Measurements from ENCODE around the gene C1R.
A peak's percentile ranks its signal among the peaks of the same experiment; 100 is the strongest.
"Not testable (repeated sequence)": the region's sequence is repeated elsewhere in the genome, so short reads cannot be mapped to it uniquely, and the experiment has no call there.

The C1R gene

DNA sequence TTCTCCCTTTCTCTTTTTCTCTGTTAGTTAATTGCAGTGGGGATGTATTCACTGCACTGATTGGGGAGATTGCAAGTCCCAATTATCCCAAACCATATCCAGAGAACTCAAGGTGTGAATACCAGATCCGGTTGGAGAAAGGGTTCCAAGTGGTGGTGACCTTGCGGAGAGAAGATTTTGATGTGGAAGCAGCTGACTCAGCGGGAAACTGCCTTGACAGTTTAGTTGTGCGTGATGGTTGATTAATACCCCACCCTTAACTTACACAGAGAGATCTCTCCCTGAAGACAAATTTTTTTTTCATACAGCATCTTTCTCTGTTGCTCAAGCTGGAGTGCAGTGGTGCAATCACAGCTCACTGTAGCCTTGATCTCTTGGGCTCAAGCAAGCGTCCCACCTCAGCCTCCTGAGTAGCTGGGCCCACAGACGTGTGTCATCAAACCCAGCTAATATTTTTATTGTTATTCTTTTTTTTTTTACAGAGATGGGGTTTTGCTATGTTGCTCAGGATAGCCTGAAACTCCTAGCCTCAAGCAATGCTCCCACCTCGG, 27.1 kb downstream of the C1R start:
- no peak for DNase-seq

DNA sequence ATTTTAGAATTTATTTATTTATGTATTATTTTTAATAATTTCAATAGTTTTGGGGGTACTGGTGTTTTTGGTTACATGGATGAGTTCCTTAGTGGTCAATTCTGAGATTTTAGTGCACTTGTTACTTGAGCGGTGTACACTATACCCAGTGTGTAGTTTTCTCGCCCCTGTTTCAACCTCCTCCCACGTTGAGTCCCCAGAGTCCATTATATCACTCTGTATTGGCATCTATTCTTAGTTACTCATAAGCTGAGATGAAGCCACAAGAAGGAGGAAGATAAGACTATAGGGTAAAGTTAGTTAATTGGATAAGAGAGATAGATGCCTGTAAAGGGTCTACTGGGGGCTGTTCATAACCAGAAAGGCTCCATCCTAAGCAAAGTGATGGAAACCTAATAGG, 27.7 kb downstream of the C1R start:
- no peak for DNase-seq

DNA sequence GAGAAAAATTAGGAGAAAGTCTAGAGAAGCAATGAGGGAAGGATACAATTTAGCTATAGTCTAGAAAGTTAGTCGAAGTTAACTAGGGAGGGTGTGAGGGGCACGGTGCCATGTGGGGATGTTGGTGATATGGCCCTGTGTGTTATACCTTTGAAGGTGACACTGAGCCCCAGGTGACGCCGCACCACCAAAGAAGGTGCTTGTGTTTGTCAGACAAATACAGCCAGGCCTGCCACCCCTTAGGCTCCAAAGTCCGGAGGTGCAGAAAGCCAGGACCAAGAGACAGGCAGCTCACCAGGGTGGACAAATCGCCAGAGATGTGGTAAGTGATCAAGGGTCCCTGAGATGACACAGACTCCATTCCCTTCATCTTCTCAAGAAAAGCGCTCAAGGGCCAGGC, 30.6 kb downstream of the C1R start:
- no peak for DNase-seq

DNA sequence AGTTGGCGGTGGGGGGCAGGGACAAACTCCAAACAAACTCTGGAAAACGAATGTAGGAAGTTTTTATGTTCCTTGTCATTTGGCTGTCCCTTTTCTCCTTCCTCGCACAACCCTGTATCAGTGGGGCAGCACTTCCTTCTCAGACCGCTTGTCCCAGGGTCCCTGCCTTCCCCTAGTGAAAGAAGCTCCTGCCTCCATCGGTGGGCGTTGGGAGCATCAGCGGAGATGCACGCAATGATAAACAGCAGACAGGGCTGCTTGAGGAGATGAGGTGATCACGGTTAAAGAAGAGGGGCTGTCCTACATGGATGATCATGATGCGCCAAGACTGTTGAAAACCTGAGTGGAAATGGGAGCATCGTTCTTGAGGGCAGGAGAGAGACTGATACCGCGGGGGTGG, 31.1 kb downstream of the C1R start:
- no peak for DNase-seq

DNA sequence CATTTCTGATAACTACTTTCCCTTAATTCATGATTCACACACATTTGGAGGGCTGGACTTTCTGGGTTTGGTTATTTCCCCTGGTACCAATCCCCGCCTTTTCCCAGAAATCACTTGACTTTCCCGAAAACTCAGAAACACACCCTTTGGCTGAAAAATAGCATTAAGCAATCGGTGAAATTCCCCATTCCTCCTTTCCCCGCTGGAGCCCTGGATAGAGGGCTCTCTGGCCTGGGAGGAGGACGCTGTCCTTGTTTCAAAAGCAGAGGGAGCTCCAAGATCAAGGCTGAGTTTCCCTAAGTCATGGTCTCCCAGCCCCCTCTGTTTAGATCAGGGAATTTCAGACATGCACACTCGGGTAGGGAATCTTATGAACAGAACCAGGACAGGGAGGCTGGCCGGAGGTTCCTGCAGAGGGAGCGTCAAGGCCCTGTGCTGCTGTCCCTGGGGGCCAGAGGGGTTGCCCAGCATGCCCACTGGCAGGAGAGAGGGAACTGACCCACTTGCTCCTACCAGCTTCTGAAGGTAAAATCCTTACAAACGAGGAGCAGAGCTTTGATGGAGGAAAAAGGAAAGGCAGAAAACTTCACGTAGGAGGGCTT, 31.8 kb downstream of the C1R start, which contains the start of gene C1S:
TSS of gene C1S (plus strand) at position 366 of the 602 bp plus-strand sequence. CDS start 1,195 bp downstream, outside the sequence.
- DNase-seq, result no peak

DNA sequence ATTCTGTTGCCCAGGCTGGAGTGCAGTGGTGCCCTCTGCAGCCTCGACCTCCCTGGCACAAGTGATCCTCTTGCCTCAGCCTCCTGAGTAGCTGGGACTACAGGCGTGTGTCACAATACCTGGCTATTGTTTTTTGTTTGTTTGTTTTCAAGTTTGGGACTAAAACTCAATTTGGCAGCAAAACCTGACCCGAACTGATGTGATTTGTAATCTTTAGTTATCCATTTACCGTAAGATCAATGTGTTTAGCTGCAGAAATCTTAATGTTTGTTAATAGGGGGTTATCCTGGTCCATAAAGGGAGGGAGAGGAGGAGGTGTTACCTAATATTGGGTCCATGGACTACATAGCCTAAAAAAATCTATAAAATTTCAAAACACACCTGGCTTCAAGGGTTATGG, 32.5 kb downstream of the C1R start:
- no peak for DNase-seq

DNA sequence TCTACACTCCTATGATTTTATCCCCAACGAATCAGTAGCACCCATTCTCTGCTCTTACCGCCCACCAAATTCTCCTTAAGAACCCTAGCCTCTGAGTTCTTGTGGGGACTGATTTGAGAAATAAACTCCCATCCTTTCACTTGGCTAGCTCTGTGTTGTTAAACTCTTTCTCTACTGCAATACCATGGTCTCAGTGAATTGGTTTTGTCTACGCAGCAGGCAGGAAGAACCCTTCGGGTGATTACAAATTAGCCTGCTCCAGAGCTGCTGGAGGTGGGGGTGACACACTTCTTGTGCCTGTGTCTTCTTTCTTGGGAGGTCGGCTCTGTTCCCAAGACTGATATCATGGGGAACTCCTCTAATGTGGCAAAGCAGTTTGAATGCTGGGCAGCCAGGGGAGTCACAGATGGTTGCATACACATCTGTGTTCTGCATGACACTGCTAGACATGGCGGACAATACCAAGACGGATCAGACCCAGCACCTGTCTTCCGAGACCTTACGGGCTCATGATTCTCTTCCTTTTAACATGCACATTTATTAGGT, 33.3 kb downstream of the C1R start:
- DNase-seq, result no peak

DNA sequence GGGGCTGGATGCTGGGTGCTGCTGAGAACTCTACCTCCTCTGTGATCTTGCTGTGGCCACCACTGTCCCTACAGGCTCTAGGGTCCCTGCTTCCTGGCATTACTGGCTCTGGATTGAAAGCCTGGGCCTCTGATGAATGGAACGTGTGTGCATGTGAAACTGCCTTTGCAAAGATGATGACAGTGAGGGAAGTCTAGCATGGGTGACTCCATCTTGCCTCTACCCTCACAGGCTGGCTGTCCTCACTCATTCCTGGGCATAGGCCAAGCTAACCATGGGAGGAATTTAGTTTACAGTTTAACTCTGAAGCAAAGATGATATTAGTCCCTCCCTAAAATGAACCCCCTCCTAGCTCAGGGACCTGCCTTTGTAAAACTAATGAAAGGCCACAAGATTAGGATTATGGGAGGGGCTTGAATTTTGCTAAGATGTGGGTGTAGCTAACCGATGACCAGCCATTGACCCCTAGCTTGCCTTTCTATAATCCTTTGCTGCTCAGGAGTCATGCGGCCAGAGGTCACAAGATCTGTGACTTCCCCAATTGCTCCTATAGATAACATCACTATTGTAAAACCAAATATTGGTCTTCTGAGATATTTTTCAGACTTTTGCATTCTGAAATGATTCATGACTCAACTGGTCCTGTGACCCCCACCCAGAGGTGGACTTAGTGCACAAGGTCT, 33.9 kb downstream of the C1R start:
- DNase-seq, result no peak

DNA sequence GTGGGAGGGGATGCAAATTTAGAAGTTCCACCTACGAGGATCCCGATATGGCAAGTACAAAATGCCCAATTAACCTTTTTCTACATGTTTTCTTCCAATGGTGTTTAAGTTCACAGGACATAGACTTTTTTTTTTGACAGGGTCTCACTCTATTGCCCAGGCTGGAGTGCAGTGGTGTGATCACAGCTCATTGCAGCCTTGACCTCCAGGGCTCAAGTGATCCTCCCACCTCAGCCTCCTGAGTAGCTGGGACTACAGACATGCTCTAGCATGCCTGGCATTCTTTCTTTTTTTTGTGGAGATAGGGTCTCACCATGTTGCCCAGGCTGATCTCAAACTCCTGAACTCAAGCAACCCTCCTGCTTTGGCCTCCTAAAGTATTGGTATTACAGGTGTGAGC, 36.5 kb downstream of the C1R start:
- DNase-seq, result not testable (repeated sequence)

DNA sequence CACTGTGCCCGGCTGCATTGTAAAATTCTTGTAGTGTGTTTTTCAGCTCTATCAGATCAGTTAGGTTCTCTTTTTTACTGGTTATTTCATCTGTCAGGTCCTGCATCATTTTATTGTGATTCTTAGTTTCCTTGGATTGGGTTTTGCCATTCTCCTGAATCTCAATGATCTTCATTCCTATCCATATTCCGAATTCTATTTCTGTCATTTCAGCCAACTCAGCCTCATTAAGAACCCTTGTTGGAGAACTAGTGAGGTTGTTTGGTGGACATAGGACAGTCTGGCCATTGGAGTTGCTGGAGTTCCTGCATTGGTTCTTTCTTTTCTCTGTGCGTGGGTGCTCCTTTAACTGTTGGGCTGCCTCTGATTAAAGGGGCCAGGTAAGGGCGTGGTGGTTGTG, 37.3 kb downstream of the C1R start:
- no peak for DNase-seq

DNA sequence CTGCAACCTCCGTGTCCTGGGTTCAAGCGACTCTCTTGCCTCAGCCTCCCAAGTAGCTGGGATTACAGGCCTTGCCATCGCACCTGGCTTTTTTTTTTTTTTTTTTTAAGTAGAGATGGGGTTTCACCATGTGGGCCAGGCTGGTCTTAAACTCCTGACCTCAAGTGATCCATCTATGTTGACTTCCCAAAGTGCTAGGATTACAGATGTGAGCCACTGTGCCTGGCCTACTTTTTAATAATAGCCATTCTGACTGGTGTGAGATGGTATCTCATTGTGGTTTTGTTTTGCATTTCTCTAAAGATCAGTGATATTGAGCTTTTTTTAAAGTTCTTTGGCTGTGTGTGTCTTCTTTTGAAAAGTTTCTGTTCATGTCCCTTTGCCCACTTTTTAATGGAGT, 42.3 kb downstream of the C1R start:
- not testable (repeated sequence) for DNase-seq

DNA sequence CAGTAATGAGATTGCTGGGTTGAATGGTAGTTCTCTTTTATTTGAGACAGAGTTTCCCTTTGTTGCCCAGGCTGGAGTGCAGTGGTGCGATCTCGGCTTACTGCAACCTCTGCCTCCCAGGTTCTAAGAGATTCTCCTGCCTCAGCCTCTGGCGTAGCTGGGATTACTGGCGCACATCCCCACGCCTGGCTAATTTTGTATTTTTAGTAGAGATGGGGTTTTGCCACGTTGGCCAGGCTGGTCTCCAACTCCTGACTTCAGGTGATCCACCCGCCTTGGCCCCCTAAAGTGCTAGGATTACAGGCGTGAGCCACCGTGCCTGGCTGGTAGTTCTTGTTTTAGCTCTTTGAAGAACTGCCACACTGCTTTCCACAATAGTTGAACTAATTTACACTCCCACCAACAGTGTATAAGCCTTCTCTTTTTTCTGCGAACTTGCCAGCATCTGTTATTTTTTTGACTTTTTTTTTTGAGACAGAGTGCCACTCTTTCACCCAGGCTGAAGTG, 42.7 kb downstream of the C1R start:
- not testable (repeated sequence) for DNase-seq

DNA sequence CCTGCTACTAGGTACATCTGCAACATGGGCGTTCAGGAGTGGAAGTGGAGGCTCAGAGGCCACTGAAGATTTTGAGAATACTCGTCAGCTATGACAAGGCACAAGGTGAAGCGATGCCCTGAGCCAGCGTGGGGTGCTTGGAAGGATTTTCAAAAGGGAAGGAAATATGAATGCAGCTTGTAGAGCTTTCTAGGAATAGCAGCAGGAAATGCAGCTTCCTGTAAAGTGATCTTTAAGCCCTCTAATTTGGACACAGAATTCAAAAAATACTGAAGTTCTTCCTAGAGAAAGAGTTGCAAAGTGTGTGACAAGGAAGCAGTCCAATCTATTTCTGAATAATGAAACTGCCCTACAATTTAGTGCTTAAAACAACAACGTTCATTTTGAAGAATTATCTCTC, 44.9 kb downstream of the C1R start:
- no peak for DNase-seq

DNA sequence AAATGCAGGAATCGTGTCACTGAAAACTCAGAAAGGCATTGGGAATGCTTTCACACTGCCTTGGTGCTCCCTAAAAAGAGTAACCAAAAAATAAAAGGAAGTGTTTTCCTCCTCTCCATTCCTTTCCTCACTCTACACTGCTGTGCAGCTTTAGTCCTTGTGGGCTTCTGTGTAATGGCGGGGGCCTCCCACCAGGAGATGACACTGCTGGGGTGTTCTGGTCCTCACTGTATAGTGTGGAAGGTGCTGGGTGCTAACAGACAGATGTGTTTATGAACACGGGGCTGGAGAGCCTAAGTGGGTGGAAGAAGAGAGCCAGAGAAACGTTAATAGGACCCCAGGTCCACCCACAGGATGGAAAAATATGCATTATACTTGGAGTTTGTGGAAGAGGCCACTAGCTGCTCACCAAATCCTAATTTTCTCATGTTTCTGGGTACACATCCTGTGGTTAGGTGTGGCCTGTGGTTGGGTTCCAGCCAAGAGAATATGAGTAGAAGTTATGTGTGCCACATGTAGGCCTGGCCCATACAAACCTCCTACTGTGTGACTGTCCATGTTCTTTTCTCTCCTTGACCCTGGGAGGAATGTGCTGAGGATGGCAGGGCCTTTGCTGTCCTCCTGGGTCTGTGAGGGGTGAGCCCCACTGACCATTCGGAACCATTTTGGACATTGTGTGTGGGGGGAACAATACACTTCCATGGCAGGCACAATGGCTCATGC, 45.7 kb downstream of the C1R start:
- no peak for DNase-seq

DNA sequence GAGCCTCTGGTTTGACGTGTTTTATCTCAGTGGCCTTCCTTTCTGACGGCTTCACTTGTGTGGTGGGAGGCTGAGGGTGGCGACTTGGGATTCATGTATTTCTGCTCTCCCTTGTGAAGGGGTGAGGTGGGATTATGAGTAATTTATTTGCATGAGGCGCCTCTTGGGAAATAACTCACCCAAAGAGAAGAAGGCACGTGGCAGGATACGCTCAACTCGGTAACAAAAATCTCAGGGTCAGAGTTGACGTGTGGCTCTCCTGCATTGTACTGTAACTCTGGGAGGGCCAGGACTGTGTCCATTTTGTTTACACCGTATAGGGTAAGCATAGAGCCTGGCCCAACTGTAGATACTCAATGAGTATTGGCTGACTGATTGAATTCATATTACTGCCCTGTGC, 46.3 kb downstream of the C1R start:
- no peak for DNase-seq

DNA sequence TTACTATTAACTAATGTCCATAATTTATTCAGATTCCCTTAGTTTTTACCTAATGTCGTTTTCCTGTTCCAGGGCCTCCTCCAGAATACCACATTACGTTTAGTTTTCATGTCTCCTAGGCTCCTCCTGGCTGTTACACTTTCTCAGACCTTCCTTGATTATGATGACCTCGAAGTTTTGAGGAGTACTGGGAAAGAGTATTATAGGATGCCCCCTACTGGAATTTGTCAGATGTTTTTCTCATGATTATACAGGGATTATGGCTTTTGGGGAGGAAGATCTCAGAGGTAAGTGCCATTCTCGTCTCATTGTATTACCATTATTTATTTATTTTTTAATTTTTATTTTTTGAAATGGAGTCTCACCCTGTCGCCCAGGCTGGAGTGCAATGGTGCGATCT, 49.4 kb downstream of the C1R start:
- peak; percentile 9 for DNase-seq

DNA sequence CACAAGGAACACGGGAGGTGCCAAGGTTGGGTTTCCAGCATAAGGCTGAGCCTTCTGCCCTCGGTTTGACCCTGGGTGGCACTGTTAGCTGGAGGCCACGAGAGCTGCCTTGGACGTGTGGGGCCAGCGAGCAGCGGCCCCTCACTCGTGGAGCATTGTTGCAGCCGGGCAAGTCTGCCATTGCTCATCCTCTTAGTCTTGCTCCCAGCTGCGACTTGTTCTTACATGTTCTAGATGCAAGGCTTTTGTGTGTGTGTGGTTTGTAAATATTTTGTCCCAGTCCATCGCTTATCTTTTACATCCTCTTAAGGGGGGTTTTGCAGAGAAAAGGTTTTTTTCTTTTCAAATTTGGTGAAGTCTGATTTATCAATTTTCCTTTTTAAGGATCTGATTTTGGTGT, 52.8 kb downstream of the C1R start:
- DNase-seq, result no peak

DNA sequence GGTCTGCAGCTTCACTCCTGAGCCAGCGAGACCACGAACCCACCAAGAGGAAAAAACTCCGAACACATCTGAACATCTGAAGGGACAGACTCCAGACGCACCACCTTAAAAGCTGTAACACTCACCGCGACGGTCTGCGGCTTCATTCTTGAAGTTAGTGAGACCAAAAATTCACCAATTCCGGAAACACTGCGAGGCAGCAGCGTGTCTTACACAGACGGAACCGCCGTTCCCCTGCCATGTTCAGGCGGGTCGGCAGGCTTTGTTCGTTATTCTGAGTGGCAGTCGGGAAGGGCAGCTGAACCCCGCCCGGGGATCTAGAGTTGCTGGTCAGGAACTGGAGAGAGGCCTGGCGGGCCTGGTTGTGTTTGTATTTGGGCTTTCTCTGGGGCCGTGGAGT, 53.7 kb downstream of the C1R start:
- no peak for DNase-seq

DNA sequence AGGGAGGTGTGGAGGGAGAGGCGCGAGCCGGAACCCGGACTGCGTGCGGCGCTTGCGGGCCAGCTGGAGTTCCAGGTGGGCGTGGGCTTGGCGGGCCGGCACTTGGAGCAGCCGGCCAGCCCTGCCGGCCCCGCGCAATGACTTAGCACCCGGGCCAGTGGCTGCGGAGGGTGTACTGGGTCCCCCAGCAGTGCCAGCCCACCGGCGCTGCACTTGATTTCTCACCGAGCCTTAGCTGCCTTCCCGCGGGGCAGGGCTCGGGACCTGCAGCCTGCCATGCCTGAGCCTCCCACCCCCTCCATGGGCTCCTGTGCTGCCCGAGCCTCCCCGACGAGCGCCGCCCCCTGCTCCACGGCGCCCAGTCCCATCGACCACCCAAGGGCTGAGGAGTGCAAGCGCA, 54.8 kb downstream of the C1R start:
- DNase-seq, result not testable (repeated sequence)

DNA sequence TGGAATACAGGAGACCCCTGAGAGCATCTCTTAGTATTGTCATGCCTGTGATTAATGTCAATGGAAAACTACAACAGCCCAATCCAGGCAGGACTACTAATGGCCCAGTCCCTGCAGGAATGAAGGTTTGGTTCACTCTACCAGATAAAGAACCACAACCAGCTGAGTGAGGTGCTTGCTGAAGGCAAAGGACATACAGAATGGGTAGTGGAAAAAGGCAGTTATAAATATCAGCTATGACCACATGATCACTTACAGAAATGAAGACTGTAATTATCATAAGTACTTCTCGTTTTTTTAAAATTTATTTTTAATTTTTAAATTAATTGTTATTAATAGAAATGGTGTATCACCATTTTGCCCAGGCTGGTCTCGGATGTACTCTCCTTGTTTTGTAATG, 56.8 kb downstream of the C1R start:
- no peak for DNase-seq

DNA sequence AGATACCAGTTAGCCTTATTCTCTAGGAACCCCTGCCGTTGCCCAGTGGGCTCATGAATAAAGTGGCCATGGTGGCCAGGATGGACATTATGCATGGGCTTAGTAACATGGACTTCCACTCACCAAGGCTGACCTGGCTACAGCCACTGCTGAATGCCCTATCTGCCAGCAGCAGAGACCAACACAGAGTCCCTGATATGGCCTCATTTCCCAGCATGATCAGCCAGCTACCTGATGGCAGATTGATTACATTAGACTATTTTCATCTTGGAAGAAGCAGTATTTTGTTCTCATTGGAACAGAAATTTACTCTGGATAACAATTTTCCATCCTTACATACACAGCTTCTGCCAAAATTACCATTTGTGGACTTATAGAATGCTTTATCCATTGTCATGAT, 57.8 kb downstream of the C1R start:
- DNase-seq, result no peak

DNA sequence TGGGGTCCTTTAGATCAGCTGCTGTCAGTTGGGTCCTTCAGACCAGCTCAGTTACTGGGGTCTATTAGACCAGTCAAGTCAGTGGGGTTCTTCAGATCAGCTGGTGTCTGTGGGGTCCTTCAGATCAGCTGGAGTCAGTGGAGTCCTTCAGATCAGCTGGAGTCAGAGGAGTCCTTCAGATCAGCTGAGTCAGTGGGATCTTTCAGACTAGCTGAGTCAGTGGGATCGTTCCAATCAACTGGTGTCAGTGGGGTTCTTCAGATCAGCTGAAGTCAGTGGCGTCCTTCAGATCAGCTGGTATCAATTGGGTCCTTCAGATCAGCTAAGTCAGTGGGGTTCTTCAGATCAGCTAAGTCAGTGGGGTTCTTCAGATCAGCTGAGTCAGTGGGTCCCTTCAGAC, 59.3 kb downstream of the C1R start:
- no peak for DNase-seq

DNA sequence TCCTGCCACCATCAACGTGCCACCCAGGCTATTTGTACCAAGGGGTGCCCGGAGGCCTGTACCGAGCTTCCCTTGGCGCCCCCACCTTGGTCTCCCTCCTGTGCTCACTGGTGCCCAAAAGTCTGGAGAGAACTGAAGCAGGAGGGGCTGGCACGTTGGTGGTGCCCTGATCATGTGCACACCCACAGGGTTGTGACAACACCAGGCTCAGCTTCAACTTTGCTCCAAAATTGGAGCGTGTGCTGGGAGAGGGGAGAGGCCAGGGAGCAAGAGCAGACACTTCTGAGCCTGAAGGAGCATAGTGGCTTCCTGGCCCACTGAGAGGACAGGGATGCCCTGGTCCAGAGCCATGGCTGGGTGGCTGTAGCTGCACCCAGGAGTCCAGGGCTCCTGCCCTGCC, 60.9 kb downstream of the C1R start:
- DNase-seq, result no peak

Measured in NCI-H774 (cell line).